Bone marrow (tissue), 2 donors: ENCODE results near the gene RHOJ.
"Not testable (repeated sequence)": the region's sequence is repeated elsewhere in the genome, so short reads cannot be mapped to it uniquely, and the experiment has no call there.

ENCODE experiments used
- DNase-seq, 2 donors: peaks; one replicate each; lab custom pipeline; 2025; lab: John Stamatoyannopoulos, UW

The RHOJ gene

DNA sequence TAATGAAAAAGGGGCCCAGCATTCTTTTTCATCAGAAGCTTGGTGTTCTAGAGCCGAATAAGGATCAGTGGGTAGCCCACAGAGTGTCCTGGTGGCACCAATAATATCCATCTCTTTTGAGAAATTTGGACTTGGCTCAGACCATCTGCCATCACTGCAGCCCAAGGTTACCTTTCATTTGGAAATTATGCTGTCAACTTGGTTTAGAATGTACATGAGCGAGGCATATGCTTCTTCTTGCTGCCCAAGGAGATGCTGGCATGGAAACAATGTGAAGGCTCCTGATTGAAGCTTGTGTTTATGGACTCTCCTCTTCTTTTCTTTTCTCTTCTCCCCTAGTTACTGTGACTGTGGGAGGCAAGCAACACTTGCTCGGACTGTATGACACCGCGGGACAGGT is 64.5 kb downstream of the RHOJ start:
- no peak for DNase-seq

DNA sequence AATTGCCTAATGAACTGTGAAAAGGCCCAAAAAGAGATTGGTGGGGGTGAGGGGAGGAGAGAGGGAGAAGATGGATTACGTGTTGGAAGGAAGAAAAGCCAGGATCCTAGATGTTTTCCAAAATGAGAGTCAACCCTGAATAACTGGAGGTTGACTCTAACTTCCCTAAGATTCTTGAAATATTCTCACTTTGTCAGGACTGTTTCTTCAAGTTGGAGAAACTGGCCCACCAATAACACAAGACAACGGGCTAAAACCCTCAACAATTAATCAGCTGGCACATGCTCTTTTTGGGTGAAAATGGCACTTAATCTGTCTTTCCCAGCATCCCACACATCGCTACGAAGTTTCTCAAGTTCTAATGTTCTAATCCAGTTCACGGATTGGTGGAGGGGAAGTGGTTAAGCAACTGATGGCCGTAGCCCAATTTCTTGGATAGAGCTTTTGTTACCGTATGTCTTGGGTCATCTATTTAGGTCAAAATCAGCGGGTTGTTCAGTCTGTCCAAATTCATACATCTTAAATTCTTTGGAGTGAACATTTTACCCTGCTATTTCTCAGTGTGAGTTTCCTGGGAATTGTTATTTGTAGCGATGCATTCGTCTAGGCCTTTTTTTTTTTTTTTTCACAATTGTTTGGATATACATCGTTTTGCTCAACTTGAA is 65.5 kb downstream of the RHOJ start:
- no peak for DNase-seq

DNA sequence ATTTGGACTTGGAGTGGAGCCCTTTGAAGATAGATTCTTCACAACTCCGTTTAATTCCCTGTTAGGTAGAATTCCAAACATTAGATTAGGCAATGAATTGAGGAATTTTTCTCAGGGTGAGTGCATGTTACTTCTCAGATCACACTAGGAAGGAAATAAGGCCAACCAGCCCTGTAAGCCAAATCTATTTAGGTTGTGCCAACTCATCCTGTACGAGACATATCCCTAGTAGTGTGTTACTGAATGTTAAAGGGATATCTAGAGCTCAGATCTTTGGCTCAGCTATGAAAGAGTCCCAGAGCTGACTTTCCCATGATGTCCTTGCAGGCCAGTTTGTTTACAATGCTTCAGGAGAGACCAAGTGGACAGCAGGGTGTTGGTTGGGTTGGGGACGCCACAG is 68.9 kb downstream of the RHOJ start:
- DNase-seq: no peak

DNA sequence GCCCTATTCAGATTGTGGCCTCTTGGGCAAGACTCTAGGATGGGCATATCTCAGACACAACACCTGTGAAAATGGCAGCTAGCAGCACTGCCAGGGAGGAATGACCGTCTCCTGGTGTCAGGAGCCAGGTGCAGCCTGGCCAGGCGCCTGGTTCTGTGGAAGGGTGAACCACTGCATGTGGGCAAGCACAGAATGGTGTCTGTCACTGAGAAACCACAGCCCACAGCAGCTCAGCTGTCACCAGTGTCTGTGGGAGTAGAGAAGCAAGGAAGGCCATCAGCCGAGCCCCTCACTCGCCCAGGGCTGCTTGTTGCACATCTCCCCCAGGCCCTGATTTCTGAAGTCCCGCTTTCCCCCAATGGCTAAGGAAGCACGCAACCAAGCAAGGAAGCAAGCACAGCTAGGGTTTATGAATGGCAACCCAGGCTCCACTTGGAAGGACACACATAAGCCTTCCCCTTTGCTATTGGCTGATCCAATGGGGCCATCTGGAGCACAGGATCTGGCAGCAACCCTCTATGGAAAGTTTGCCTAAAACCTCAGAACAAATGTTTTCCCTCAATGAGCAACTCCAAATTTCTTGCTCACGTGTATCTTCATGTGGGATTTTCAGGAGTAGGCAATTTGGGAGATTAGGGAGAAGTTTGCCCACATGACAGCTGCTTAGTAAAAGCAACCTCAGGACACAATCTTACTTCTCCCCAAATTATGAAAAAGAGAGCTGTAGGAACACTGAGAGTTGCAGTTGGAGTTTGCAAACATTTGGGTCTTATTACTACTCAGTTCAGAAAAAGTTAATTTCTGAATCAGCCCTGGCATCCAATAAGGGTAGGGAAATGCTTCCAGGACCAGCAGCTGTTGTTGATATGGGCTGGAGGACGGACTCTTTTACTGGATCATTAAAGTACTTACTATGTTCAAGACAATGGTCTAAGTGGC is 69.7 kb downstream of the RHOJ start:
- no peak for DNase-seq

DNA sequence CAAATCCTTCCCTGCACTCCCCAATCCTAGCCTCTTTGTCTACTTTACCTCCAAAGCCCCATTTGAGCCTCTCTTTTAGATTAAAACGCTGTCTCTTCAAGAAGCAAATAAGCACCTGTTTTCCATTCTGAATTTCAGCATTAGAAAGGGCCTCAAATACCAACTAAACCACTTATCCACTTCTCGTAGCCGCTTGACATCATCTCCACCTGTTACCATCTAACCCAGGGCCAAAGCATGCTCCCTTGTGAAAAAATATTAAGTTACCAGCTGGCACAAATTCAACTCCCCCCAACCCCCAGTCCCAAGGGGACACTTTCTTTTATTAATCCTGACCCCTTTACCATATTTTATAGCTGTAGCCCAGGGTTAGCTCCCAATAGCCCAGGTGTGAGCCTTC is 71.4 kb downstream of the RHOJ start:
- no peak for DNase-seq

DNA sequence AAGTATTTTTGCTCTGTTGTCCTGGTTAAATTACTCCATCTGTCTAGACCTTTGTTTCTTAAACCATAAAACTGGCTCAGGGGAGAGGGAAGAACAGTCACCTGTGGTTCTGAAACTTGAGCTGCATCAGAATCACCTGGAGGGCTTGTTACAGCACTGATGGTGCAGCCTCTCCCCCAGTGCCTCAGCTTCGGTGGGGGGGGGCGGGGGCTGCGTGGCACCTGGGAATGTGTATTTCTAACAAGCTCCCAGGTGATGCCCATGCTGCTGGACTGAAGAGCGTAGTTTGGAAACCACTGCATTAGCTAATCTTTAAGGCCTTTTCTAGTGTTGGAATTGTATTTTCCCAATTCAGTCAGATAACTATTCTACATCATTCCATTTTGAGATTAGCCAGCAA is 71.8 kb downstream of the RHOJ start:
- DNase-seq: no peak

DNA sequence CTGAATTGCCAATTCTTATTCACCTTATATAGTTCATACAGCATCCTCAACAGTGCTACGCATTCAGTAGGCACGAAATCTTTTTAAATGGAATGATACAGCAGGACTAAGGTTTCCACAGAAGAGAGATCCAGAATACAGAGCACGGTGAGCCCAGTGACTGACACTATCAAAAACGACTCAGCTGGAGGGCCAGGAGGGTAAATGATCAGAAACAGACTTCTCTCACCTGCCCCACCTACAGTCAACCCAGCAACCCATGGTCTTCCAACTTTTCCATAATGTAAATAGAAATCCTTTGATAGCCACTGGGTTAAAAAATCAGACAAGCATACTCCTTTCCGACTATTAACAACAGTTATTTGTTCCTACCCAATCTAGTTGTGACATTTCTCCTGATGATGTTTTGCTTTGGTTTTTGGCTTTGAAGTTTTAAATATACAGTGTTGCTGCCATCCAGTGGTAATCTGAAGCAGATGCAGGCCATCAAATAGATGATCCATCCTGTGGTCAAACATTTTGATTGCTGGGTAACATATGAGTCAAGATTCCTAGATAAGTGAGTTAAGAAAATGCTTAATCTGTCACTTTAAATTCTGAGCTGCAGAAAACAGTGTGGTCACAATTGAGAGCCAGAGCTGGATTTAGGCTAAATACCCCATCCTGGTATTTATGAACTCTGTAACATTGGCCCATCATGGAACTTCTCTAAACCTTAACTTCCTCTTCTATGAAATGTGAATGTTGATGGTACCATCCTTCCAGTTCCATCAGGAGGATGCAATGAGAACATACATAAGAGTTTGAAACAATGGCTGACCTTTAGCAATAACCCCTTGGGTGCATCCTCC is 72.5 kb downstream of the RHOJ start:
- DNase-seq: no peak

DNA sequence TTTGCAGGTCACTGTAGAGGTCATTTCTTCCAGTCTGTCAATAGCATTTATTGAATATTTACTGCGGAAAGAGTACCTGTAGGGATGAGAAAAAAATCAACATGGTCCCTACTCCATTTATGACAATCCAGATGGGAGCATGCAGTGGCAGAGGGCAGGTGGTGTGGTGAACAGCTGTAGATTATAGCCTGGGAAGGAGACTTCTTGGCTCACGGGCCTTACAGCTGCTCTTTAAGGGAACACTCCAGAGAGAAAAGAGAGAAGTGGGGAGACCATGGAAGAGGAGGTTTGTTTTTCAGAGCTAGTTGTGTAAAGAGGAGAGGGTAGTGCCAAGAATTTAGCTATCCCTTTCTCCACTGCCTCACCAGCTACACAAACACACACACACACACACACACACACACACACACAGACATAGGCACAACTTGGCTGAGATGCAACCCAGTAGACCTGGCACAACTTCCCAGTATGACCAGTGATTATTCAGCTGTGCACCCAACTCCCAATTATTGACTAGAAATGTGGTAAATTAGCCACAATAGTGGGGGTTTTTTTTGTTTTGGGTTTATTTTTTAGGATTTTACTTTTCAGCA is 73.4 kb downstream of the RHOJ start:
- DNase-seq: no peak

DNA sequence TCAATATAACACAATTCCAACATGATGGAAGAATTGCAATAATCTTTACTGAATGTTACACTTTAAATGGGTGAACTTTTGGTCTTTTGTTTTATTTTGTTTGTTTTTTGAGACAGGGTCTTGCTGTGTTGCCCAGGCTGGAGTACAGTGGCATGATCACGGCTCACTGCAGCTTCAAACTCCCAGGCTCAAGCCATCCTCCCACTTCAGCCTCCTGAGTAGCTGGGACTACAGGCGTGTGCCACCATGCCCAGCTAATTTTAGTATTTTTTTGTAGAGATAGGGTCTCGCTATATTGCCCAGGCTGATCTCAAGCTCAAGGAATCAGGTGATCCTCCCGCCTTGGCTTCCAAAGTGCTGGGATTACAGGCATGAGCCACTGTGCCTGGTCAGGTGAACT is 75.7 kb downstream of the RHOJ start:
- not testable (repeated sequence) for DNase-seq

DNA sequence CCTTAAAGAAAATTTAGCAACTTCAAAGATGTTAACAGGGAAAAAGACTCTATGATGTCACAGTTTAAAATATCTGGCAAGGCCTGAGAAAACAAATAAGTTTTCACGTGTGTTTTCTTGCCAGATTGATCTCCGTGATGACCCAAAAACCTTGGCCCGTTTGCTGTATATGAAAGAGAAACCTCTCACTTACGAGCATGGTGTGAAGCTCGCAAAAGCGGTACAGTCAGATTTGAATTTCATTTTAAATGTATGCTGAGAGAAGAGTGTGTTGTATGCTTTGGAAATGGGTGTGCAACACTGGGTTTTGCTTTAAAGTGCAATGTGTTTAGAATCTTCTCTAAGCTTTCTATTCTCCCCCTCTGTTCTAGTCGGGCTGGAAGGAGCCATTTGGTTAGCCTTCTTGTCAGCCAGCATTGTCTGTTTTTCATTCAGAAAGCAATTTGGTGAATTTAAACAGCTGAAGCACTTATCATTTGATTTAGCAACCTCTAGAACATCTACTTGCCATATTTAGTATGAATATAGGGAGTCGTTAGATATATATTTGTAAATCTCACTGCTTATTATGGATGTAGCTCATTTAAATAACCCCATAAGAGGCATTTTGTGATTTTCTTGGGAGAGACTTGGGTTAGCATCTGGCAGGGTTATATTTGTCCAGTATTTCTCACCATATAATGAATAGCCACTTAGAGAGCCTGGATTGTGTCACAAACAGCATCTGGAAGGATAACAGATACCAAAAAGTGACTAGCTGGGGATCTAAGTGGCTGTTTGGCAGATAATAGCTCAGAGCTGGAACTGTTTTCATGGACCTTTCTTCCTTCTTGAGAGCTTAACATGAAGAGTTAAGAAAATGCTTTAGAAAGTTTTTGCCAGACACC is 79.0 kb downstream of the RHOJ start:
- DNase-seq: no peak

DNA sequence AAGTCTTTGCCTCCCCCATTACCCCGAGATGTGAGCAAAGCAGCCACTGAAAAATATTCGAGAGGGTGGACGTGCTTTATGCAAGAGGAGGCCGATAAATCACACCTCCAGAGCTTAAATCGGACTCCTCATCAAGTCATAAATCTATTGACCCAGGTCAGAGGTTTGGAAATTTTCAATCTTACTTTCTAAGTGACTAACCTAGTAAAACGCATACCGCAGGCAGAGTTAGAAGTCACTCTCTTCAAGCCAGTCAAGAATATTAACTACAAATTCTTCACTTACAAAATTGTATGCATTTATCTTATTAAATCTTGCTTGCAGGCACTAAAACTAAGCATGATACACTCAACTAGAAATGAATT is 79.6 kb downstream of the RHOJ start:
- DNase-seq: no peak

DNA sequence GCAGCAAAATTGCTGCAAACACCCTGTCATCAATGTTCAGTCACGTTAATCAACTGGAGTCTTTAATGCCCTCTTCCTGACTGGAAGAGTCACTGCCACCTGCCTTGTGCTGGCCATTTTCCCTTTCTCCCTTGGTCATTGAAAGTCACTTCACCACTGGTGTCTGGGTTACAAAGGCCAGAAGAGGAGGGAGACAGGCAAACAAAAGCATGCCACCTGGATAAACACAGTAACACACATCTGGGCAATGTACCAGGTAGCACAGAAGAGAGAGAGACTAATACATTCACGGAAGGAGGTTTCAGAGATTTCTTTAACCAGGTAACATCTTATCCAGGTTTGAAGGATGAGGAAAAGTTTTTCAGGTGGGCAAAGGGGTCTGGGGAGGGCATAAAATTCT is 81.8 kb downstream of the RHOJ start:
- no peak for DNase-seq

DNA sequence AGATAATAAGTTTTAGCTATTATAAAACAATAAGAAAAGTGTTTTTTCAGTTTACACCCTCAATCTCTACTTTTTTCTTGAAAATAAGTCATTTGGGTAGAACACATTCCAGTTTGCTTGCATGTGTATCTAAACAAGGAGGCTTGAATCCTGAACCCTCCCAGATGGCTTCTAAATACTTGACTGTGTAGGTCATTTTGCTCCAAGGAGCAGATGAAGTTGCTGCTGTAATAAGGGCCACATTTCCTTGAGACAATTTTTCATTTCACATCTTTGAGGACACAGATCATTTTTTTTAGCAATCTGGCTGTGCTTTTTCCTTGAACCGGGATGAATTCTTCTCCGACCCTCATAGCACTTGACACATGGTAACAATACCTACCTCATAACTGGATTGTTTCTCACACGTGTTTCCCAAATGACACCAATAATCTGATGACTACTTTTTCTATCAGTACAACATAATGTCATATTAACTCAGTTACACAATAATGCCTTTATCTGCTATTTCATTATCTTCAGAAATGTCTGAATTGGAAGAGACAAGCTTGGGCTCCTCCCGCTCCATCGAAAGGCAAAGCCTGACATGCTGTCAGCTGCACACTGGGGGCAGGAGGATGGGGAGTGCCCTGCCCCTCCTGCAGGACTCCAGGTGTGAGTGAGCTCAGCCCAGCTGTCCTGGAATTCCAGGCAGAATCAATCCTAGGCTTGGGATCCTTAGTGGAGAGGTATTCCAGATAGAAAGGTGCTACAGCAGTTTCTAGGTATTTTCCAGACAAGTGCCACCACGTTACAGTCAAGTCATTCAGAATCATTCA is 83.6 kb downstream of the RHOJ start:
- no peak for DNase-seq

DNA sequence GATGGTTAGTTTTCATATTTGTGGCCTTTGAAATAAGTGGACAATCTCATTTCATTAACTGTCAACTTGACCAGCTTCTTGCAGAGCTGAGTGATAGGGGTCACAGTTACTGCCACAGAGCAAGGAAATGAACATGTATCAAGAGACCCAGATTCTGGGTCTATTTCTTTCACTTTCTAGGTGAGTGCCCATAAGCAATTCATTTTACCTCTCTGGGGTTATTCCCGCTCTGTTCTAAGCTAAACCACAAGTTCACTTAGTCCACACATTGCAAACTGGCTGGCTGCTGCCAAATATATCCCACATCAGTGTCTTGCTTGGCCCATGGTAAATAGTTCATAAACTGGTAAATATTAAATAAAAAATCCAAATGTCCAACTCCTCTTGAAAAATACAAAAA is 84.6 kb downstream of the RHOJ start:
- no peak for DNase-seq

DNA sequence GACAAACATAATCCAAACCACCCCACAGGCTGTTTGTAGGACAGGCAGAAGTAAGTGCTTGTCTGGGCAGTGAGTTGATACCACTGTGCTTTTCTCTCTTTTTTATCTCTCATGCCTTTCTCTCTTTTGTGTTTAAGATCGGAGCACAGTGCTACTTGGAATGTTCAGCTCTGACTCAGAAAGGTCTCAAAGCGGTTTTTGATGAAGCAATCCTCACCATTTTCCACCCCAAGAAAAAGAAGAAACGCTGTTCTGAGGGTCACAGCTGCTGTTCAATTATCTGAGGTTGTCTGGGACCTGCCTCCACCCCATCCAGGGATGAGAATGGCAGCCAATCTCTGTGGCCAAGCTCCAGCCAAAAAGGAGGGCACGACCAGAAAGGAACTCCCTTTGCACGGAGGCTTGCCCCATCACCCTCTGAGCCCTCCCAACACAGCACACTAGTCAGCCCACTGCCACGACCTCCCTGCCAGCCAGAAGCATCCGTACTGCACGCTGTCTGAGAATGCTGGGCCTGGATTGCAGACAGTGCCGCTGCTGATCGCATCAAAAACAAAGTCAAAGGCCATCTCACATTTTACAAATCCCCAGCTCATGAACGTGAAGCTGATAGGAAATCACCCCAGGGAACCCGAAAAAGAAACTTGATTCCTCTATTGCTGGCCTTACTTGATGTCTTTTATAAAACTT is 86.6 kb downstream of the RHOJ start:
- no peak for DNase-seq

DNA sequence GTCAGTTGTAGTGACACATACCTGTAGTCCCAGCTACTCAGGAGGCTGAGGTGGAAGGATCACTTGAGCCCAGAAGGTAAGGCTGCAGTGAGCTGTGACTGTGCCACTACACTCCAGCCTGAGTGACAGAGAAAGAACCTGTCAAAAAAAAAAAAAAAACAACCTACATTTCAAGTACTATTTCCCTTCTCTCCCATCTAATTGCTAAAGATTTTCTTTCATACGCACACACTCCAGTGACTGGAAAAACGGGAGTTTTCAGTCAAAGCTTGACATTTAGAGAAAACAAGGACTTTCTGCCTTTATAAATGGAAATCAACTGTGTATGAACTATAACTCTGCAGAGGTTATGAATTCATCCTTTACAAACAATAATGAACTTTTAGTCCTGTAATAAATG is 88.6 kb downstream of the RHOJ start:
- no peak for DNase-seq

DNA sequence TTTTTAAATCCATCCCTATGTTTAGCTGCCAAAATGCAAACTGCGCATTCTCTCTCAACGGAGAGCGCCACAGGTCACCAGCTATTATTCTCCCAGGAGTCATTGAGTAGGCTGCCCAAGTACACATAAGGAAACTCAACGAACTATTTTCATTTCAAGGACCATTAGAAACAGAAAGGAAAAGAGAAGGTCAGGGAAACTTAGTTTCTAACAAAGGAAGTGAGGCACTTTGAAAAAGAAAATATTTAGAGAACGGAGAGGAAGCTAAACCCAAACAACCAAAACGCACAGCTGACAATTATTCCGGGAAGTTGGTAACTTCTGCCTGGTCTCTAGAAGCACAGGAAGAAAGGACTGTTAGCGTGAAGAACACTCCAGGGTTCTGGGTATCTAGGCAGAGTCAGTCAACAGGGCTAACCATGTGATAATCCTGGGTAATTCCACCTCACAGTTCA is 91.0 kb downstream of the RHOJ start:
- DNase-seq: no peak

DNA sequence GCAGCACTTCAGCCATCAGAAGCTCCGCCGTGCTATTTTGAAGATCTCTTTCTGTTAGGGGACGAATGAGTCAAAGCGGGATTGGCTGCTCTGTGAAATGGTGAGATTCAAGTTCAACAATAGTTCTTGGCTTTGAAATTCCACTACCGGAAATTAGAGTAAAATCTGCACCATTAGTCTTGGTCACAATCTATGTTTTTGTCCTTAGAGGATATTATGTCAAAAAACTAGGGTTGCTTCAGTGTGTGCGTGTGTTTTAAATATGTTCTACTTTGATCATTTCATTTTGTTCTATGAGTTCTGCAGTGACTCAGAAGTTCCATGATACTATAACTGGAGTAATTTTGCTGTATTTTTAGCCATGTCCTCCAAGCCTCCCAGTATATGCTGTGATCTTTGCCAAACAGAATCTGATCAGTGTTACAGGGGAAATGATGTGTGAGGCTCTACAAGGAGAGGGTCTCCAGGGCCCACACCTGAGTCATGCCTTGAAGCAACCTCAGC is 91.9 kb downstream of the RHOJ start:
- DNase-seq: no peak

DNA sequence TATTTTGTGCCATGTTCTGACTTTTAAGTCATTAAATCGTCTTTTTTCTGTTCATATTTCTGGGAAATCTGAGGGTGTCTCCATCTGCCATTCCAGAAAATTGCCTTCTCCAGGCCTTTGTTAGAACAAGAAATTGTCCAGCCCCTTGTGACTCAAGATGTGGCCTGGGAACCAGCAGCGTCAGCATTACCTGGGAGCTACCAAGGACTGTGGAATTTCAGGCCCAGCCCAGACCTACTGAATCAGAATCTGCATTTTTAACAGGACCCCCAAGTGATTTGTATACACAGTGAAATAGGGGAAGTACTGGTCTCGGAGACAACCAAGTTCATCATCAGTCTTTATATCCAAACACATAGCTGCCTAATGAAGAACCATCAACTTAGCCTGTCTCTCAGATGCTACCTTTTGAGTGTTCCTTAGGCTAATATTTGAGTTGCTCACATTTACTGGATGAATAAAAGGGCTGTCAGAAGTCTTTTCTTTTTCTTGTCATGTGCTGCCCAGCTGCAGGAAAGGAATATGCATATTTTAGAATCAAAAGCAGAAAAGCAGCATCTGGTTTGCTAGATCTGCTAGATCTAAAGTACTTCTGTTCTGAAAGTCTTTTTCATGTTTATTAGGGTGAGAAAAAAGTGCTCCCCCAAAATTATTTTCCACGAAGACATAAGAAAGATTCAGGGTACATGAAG is 93.3 kb downstream of the RHOJ start:
- DNase-seq: no peak
